ENCODE data around the gene WWOX. TPM values are rescaled to one million over a fixed set of nuclear protein-coding genes. Genes with fewer than 3 reads are reported as not detected.

Gene WWOX
- total RNA-seq, 1 experiment from 2014 or later: 28.3 TPM

- no peak for DNase-seq
- ATAC-seq: no peak
- no peak overlapping the region for H3K9ac ChIP-seq (ENCODE audit: low read length)
- intact Hi-C loops (cut with micrococcal nuclease): no loop called here
- no peaks in the 10 kb centered on the region for H3K4me1 ChIP-seq (ENCODE audit: insufficient read depth, low read length)
- no peaks in the 10 kb centered on the region for H3K79me2 ChIP-seq (ENCODE audit: low read length)
- H4K20me1 ChIP-seq (ENCODE audit: low read length): no peaks in the 10 kb centered on the region
- TF ChIP-seq EZH2 (IDR thresholded peaks at IDR 0.05; ENCODE audit: low read length, unreplicated experiment) (no peak), CTCF (conservative IDR thresholded peaks at IDR 0.05; ENCODE audit: low read depth, low read length) (no peak), EZH2phosphoT487 (IDR thresholded peaks at IDR 0.05; ENCODE audit: borderline replicate concordance, low read length) (no peak)
- no peak overlapping the region for H3K4me2 ChIP-seq (ENCODE audit: low read length)
- H3K4me3 ChIP-seq (ENCODE audit: low read length): no peak overlapping the region
- BruUV-seq (replicated peaks): no TSS peak
- no peaks in the 10 kb centered on the region for H3F3A ChIP-seq (ENCODE audit: low read length, unreplicated experiment)
- CTCF ChIA-PET: no interaction called here
- H3K27me3 ChIP-seq (ENCODE audit: low read length): no peaks in the 10 kb centered on the region
- no peaks in the 10 kb centered on the region for H3K9me3 ChIP-seq (ENCODE audit: low read length)
- no peak overlapping the region for H2AFZ ChIP-seq (ENCODE audit: low read length)
- H3K36me3 ChIP-seq (ENCODE audit: low read depth, low read length): no peaks in the 10 kb centered on the region
- POLR2A ChIA-PET (ENCODE audit: unreplicated experiment): no interaction called here
- no peak overlapping the region for H3K27ac ChIP-seq (ENCODE audit: low read length)
- H3K9me2 ChIP-seq (replicated peaks; ENCODE audit: low read length): no peaks in the 10 kb centered on the region
Measured at GRCh38 chr16:78484509-78485058, 385.1 kb downstream of the WWOX start.

GRCh38 chr16:78485188-78485916 lies 385.9 kb downstream of the WWOX start:
- Histone ChIP-seq H3K36me3 (ENCODE audit: low read depth, low read length) (no peaks in the 10 kb centered on the region), H3K9me3 (ENCODE audit: low read length) (no peaks in the 10 kb centered on the region), H3K27me3 (ENCODE audit: low read length) (no peaks in the 10 kb centered on the region), H3K4me1 (ENCODE audit: insufficient read depth, low read length) (no peaks in the 10 kb centered on the region), H3K9me2 (replicated peaks; ENCODE audit: low read length) (no peaks in the 10 kb centered on the region), H3F3A (ENCODE audit: low read length, unreplicated experiment) (no peaks in the 10 kb centered on the region), H3K9ac (ENCODE audit: low read length) (no peak overlapping the region), H2AFZ (ENCODE audit: low read length) (no peak overlapping the region), H4K20me1 (ENCODE audit: low read length) (no peaks in the 10 kb centered on the region), H3K79me2 (ENCODE audit: low read length) (no peaks in the 10 kb centered on the region), H3K4me3 (ENCODE audit: low read length) (no peak overlapping the region), H3K27ac (ENCODE audit: low read length) (no peak overlapping the region), H3K4me2 (ENCODE audit: low read length) (no peak overlapping the region)
- intact Hi-C loops (cut with micrococcal nuclease): no loop called here
- TF ChIP-seq CTCF (conservative IDR thresholded peaks at IDR 0.05; ENCODE audit: low read depth, low read length) (no peak), EZH2 (IDR thresholded peaks at IDR 0.05; ENCODE audit: low read length, unreplicated experiment) (no peak), EZH2phosphoT487 (IDR thresholded peaks at IDR 0.05; ENCODE audit: borderline replicate concordance, low read length) (no peak)
- DNase-seq: no peak
- ChIA-PET POLR2A (ENCODE audit: unreplicated experiment) (no interaction called here), CTCF (no interaction called here)
- no TSS peak for BruUV-seq (replicated peaks)
- no peak for ATAC-seq

- DNase-seq (no peak), ATAC-seq (no peak)
- Histone ChIP-seq H3K4me3 (ENCODE audit: low read length) (no peak overlapping the region), H3K4me2 (ENCODE audit: low read length) (no peak overlapping the region), H3K79me2 (ENCODE audit: low read length) (no peaks in the 10 kb centered on the region), H3K27ac (ENCODE audit: low read length) (no peak overlapping the region), H3K27me3 (ENCODE audit: low read length) (no peaks in the 10 kb centered on the region), H3K4me1 (ENCODE audit: insufficient read depth, low read length) (no peaks in the 10 kb centered on the region), H3K36me3 (ENCODE audit: low read depth, low read length) (no peaks in the 10 kb centered on the region), H3K9ac (ENCODE audit: low read length) (no peak overlapping the region), H3K9me2 (replicated peaks; ENCODE audit: low read length) (no peaks in the 10 kb centered on the region), H4K20me1 (ENCODE audit: low read length) (no peaks in the 10 kb centered on the region), H3K9me3 (ENCODE audit: low read length) (no peaks in the 10 kb centered on the region), H2AFZ (ENCODE audit: low read length) (no peak overlapping the region), H3F3A (ENCODE audit: low read length, unreplicated experiment) (no peaks in the 10 kb centered on the region)
- CTCF ChIA-PET: no interaction called here
- POLR2A ChIA-PET (ENCODE audit: unreplicated experiment): no interaction called here
- TF ChIP-seq EZH2 (IDR thresholded peaks at IDR 0.05; ENCODE audit: low read length, unreplicated experiment) (no peak), CTCF (conservative IDR thresholded peaks at IDR 0.05; ENCODE audit: low read depth, low read length) (no peak), EZH2phosphoT487 (IDR thresholded peaks at IDR 0.05; ENCODE audit: borderline replicate concordance, low read length) (no peak)
- intact Hi-C loops (cut with micrococcal nuclease): no loop called here
- BruUV-seq (replicated peaks): no TSS peak
Measured at GRCh38 chr16:78485917-78486257, 386.4 kb downstream of the WWOX start.
